ENCODE results near the gene EPB41L5. TPM values are rescaled to one million over a fixed set of nuclear protein-coding genes. Genes with fewer than 3 reads are reported as not detected.

Gene EPB41L5
- total and polyA plus RNA-seq, 3 donors from 2014 or later: 56.8 to 73.6 (median 62.7) TPM

DNA sequence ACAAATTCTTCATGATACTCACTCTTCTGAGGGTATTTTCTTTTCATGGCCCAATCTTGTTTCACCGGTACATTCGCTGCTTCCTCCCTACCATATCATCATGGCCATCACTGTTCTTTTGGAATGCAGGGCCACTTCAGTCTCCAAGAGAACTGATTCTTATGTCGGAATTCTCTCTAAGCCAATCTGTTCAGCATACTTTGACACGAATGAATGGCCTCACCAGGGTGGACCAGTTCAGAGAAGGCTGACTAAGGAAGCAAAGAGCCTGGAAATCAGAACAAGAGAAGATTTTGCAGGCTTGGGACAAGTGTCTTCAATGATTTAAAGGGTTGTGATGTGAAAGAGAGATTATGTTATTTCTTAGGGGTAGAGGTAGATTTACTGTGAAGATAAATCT lies 5.0 kb upstream of the EPB41L5 start:
- Histone ChIP-seq H3K27ac (no peak overlapping the region), H3K4me3 (no peak overlapping the region), H3K27me3 (no peaks in the 10 kb centered on the region), H3K36me3 (ENCODE audit: low read depth, missing control alignments) (no peaks in the 10 kb centered on the region), H3K4me1 (no peaks in the 10 kb centered on the region), H3K9me3 (no peaks in the 10 kb centered on the region)
- 92 to 94% methylated on average over 4 of the region's 4 CpGs for WGBS, 2 donors
- TF ChIP-seq, protein P1, sequence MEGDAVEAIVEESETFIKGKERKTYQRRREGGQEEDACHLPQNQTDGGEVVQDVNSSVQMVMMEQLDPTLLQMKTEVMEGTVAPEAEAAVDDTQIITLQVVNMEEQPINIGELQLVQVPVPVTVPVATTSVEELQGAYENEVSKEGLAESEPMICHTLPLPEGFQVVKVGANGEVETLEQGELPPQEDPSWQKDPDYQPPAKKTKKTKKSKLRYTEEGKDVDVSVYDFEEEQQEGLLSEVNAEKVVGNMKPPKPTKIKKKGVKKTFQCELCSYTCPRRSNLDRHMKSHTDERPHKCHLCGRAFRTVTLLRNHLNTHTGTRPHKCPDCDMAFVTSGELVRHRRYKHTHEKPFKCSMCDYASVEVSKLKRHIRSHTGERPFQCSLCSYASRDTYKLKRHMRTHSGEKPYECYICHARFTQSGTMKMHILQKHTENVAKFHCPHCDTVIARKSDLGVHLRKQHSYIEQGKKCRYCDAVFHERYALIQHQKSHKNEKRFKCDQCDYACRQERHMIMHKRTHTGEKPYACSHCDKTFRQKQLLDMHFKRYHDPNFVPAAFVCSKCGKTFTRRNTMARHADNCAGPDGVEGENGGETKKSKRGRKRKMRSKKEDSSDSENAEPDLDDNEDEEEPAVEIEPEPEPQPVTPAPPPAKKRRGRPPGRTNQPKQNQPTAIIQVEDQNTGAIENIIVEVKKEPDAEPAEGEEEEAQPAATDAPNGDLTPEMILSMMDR (IDR thresholded peaks at IDR 0.05): no peak
- no peak for TF ChIP-seq POLR2A (IDR thresholded peaks at IDR 0.05)
- intact Hi-C loops (cut with DNase I; ENCODE audit: low total_unique reads): no loop called here
- no peak for DNase-seq

DNA sequence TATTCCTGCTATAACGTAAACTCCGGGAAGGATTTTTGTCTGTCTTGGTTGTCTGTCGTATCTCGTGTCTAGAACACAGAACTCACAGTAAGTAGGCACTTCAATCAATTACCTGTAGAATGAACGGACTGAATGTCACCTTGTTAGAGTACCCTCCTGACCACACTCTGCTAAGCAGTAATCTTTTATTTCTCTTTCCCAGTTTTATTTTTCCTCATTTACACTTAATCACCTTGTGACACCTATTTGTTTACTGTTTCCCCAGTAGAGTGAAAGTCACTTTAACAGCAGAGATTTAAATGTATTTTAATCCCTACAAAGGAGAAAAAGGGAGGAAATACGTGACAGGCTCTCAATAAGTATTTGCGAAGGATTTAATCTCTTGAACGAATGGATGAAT lies 514 bp upstream of the EPB41L5 start:
- Histone ChIP-seq H3K9me3 (no peaks in the 10 kb centered on the region), H3K27me3 (no peaks in the 10 kb centered on the region), H3K36me3 (ENCODE audit: low read depth, missing control alignments) (no peaks in the 10 kb centered on the region), H3K4me3 (peak overlapping the region; percentile 77 to 97), H3K4me1 (peaks cover 6% of the 10 kb centered on the region), H3K27ac (peak overlapping the region; percentile 82 to 90)
- 14 to 19% methylated on average over 8 of the region's 8 CpGs for WGBS, 2 donors
- DNase-seq: no peak
- intact Hi-C loops (cut with DNase I; ENCODE audit: low total_unique reads): no loop called here
- no peak for TF ChIP-seq POLR2A (IDR thresholded peaks at IDR 0.05)
- TF ChIP-seq, protein P1 (IDR thresholded peaks at IDR 0.05): no peak

DNA sequence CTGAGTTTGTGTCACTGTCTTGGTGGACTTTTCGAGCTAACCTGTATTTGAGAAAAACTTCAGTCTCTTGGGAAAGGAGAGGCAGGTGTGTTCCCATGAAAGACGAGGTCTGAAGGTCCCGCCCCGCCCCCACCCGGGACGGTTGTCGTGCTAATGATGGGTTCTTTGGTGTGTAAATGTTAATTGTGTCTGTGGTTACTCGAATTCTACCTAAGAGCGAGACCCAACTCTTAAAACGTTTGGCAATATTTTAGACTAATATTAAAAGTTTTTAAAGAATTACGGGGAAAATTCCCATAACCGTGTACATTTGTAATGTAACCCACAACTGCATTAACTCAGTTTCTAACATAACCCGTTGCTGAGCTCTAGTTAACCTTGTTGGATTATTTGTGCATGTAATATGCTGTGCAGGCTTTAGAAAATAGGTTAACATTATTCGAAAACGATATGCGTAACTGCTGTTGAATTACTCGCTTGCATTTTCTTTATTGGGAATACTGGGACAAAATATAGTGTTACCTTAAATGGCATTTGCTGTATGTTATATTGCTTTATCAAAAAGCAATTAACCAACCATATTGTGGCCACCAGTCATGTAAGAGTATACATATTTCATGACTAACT lies 833 bp downstream of the EPB41L5 start:
- peaks cover 6% of the 10 kb centered on the region for H3K4me1 ChIP-seq
- peak; percentile 61 for DNase-seq
- H3K9me3 ChIP-seq: no peaks in the 10 kb centered on the region
- no peak for TF ChIP-seq POLR2A (IDR thresholded peaks at IDR 0.05)
- TF ChIP-seq, protein P1 (IDR thresholded peaks at IDR 0.05): no peak
- H3K4me3 ChIP-seq: peak overlapping the region; percentile 77 to 97
- H3K36me3 ChIP-seq (ENCODE audit: low read depth, missing control alignments): no peaks in the 10 kb centered on the region
- intact Hi-C loops (cut with DNase I; ENCODE audit: low total_unique reads): no loop called here
- 16 to 17% methylated on average over 17 of the region's 17 CpGs for WGBS, 2 donors
- no peaks in the 10 kb centered on the region for H3K27me3 ChIP-seq
- H3K27ac ChIP-seq: peak overlapping the region; percentile 82 to 90

DNA sequence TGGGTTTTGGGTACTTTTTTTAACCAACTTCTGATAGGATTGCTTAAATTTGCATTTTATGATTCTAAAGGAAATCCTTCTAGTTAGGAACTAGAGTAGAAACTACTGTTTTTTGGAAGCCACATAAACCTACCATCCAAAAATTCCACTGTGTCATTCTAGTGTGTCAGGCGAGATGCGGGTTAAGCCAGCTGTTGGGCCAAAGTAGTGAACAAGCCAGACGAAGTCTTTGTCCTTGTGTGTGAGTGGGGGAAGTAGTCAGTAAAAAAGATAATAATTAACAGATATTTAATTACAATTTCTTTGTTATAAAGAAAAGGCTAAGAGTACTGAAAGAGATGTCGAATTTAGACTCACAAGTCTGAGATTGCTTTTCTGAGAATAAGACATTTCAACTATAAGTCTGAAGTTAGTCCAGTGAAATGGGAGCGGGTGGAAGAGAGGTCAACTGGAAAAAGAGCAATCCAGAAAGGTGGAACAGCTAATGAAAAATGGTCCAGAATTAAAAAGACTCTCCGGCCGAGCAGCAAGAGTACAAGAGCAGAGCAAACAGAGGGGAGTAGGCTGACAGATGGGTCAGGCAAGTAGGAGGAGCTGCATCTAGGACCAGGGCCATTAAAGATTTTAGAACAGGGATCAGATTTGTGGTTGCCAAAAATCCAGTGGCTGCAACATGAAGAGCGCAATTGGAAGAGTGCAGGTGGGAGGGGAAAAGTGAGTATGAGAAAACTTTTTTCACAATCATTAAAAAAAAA lies 1.5 kb downstream of the EPB41L5 start:
- no peak for TF ChIP-seq POLR2A (IDR thresholded peaks at IDR 0.05)
- TF ChIP-seq, protein P1 (IDR thresholded peaks at IDR 0.05): no peak
- no peak for DNase-seq
- no peak overlapping the region for H3K27ac ChIP-seq
- H3K36me3 ChIP-seq (ENCODE audit: low read depth, missing control alignments): no peaks in the 10 kb centered on the region
- no peaks in the 10 kb centered on the region for H3K27me3 ChIP-seq
- peak overlapping the region in 1 of 2 donors; percentile 97 for H3K4me3 ChIP-seq
- intact Hi-C loops (cut with DNase I; ENCODE audit: low total_unique reads): no loop called here
- H3K9me3 ChIP-seq: no peaks in the 10 kb centered on the region
- WGBS, 2 donors: 41 to 48% methylated on average over 8 of the region's 8 CpGs
- H3K4me1 ChIP-seq: peaks cover 6% of the 10 kb centered on the region

All from testis (tissue), 3 donors.